ENCODE data around the gene SAMD4A.

SAMD4A gene

DNA sequence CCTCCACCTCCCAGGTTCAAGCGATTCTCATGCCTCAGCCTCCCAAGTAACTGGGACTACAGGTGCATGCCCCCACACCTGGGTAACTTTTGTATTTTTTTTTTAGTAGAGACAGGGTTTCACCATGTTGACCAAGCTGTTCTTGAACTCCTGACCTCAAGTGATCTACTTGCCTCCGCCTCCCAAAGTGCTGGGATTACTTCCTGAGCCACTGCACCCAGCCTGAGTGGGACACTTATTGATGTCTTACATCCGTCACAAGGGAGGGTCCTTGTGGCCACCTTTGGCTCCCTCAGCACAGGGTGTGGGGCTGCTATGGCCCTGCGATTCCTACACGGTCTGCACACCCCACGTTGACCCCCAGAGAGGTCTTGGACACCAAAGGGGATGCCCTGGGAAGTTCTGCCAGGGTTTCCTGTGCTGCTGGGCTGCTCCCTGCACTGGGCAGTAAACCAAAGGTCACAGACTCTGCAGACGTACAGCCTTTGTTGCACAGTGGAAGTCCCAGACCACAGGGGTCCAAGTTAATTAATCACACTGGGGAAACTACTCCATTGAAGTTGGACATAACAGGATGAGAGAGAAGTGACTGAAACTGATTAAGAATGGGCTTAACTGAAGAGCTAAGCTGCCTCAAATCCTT is 95.7 kb downstream of the SAMD4A start:
- TF ChIP-seq, protein P1, sequence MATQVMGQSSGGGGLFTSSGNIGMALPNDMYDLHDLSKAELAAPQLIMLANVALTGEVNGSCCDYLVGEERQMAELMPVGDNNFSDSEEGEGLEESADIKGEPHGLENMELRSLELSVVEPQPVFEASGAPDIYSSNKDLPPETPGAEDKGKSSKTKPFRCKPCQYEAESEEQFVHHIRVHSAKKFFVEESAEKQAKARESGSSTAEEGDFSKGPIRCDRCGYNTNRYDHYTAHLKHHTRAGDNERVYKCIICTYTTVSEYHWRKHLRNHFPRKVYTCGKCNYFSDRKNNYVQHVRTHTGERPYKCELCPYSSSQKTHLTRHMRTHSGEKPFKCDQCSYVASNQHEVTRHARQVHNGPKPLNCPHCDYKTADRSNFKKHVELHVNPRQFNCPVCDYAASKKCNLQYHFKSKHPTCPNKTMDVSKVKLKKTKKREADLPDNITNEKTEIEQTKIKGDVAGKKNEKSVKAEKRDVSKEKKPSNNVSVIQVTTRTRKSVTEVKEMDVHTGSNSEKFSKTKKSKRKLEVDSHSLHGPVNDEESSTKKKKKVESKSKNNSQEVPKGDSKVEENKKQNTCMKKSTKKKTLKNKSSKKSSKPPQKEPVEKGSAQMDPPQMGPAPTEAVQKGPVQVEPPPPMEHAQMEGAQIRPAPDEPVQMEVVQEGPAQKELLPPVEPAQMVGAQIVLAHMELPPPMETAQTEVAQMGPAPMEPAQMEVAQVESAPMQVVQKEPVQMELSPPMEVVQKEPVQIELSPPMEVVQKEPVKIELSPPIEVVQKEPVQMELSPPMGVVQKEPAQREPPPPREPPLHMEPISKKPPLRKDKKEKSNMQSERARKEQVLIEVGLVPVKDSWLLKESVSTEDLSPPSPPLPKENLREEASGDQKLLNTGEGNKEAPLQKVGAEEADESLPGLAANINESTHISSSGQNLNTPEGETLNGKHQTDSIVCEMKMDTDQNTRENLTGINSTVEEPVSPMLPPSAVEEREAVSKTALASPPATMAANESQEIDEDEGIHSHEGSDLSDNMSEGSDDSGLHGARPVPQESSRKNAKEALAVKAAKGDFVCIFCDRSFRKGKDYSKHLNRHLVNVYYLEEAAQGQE (IDR thresholded peaks at IDR 0.05; ENCODE audit: low read depth) = no peak
- TF ChIP-seq YY1 (IDR thresholded peaks at IDR 0.05; ENCODE audit: low read depth) = no peak
- no peak for TF ChIP-seq ZBTB7A (IDR thresholded peaks at IDR 0.05; ENCODE audit: low read depth)
- no peak for TF ChIP-seq NFIC (IDR thresholded peaks at IDR 0.05)
- no peak for TF ChIP-seq FOXM1 (IDR thresholded peaks at IDR 0.05; ENCODE audit: borderline replicate concordance, low read depth)
- no peak for TF ChIP-seq EP300 (IDR thresholded peaks at IDR 0.05; ENCODE audit: borderline replicate concordance)
- no peak for TF ChIP-seq CREB1 (IDR thresholded peaks at IDR 0.05; ENCODE audit: low read depth)
- TF ChIP-seq RAD21 (IDR thresholded peaks at IDR 0.05; ENCODE audit: low read depth) = no peak
- no peak for TF ChIP-seq MAX (IDR thresholded peaks at IDR 0.05)
- no peak for TF ChIP-seq TCF12 (IDR thresholded peaks at IDR 0.05; ENCODE audit: low read depth)
- TF ChIP-seq, protein P2, sequence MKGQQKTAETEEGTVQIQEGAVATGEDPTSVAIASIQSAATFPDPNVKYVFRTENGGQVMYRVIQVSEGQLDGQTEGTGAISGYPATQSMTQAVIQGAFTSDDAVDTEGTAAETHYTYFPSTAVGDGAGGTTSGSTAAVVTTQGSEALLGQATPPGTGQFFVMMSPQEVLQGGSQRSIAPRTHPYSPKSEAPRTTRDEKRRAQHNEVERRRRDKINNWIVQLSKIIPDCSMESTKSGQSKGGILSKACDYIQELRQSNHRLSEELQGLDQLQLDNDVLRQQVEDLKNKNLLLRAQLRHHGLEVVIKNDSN (IDR thresholded peaks at IDR 0.05) = no peak
- TF ChIP-seq EGR1 (IDR thresholded peaks at IDR 0.05) = no peak
- TF ChIP-seq CEBPB (IDR thresholded peaks at IDR 0.05) = no peak
- TF ChIP-seq TAF1 (IDR thresholded peaks at IDR 0.05; ENCODE audit: low read depth) = no peak
- no peak for TF ChIP-seq TEAD4 (IDR thresholded peaks at IDR 0.05)

DNA sequence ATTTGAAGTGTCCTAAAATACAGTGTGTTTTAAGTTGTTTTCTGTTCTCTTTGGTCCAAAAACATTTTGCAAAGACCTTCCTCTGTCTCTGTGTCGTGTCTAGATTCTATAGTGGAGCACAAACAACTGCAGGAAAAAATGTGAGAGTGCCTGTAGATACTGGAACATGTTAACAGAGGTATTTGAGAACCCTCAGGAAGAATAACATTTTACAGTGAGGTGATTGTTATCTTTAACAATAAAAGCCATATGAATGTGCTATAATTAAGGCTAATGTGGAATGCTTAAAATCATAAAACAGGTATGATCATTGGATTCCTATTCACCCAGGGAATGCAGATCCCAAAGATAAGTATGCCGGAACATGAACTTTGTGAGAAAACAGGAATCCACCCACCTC is 98.0 kb downstream of the SAMD4A start:
- TF ChIP-seq NFIC (IDR thresholded peaks at IDR 0.05) (no peak), TEAD4 (IDR thresholded peaks at IDR 0.05) (no peak; the same call in 1 of the 2 replicates), TAF1 (IDR thresholded peaks at IDR 0.05; ENCODE audit: low read depth) (no peak), ZBTB7A (IDR thresholded peaks at IDR 0.05; ENCODE audit: low read depth) (no peak), CREB1 (IDR thresholded peaks at IDR 0.05; ENCODE audit: low read depth) (no peak), TCF12 (IDR thresholded peaks at IDR 0.05; ENCODE audit: low read depth) (no peak), EP300 (IDR thresholded peaks at IDR 0.05; ENCODE audit: borderline replicate concordance) (no peak), FOXM1 (IDR thresholded peaks at IDR 0.05; ENCODE audit: borderline replicate concordance, low read depth) (no peak), EGR1 (IDR thresholded peaks at IDR 0.05) (no peak), MAX (IDR thresholded peaks at IDR 0.05) (no peak), RAD21 (IDR thresholded peaks at IDR 0.05; ENCODE audit: low read depth) (no peak), CEBPB (IDR thresholded peaks at IDR 0.05) (no peak)
- TF ChIP-seq, protein P2 (IDR thresholded peaks at IDR 0.05) = no peak
- TF ChIP-seq, protein P1 (IDR thresholded peaks at IDR 0.05; ENCODE audit: low read depth) = no peak

DNA sequence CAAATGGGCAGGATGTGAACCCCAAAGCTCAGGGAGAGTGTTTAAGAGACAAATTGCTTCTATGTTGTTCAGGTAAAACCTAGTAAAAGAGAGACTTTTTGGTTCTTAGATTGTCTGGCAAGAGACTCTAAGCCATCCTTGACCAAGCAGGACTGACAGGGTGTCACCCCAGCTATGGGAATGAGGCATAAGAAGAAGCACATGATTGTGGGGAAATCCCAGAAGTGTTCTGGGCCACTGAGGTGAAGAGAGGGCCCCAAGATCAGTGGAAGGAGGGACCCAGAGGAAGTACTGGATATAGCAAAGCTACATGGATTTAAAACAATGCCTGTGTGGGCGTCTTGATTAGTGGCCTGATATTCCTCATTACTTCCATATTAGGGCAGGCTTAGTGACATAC is 99.0 kb downstream of the SAMD4A start:
- no peak for TF ChIP-seq CEBPB (IDR thresholded peaks at IDR 0.05)
- TF ChIP-seq, protein P1 (IDR thresholded peaks at IDR 0.05; ENCODE audit: low read depth) = no peak
- no peak for TF ChIP-seq ZBTB7A (IDR thresholded peaks at IDR 0.05; ENCODE audit: low read depth)
- TF ChIP-seq EP300 (IDR thresholded peaks at IDR 0.05; ENCODE audit: borderline replicate concordance) = no peak
- TF ChIP-seq YY1 (IDR thresholded peaks at IDR 0.05; ENCODE audit: low read depth) = no peak
- no peak for TF ChIP-seq EGR1 (IDR thresholded peaks at IDR 0.05)
- TF ChIP-seq CREB1 (IDR thresholded peaks at IDR 0.05; ENCODE audit: low read depth) = no peak
- no peak for TF ChIP-seq NFIC (IDR thresholded peaks at IDR 0.05)
- TF ChIP-seq MAX (IDR thresholded peaks at IDR 0.05) = no peak
- no peak for TF ChIP-seq TCF12 (IDR thresholded peaks at IDR 0.05; ENCODE audit: low read depth)
- TF ChIP-seq, protein P2 (IDR thresholded peaks at IDR 0.05) = no peak
- TF ChIP-seq TAF1 (IDR thresholded peaks at IDR 0.05; ENCODE audit: low read depth) = no peak
- no peak for TF ChIP-seq FOXM1 (IDR thresholded peaks at IDR 0.05; ENCODE audit: borderline replicate concordance, low read depth)
- no peak for TF ChIP-seq TEAD4 (IDR thresholded peaks at IDR 0.05)
- no peak for TF ChIP-seq RAD21 (IDR thresholded peaks at IDR 0.05; ENCODE audit: low read depth)

Measured in Ishikawa (cell line).